Fibroblast of lung (primary cell): ENCODE measurements around the gene ASIC2. TPM values are rescaled to one million over a fixed set of nuclear protein-coding genes. Genes with fewer than 3 reads are reported as not detected.

Source experiments
- DNase-seq, 2 donors: peaks; one replicate each; pipeline versions ENCODE4 v3.0.0 to v3.0.0-alpha.2; 2010; ENCODE audit warnings: low read depth in 2 of 2
- H2AFZ ChIP-seq: 2 replicates; pipeline ENCODE4 v1.5.1; 2012; ENCODE audit warnings: low read length, control low read depth, inconsistent platforms
- H3K27ac ChIP-seq: 2 replicates; pipeline ENCODE4 v1.5.1; 2011; ENCODE audit warnings: low read length, control low read depth; ENCODE audit not compliant: insufficient read depth
- H3K27me3 ChIP-seq: 2 replicates; pipeline ENCODE4 v1.5.1; 2011; ENCODE audit warnings: mild to moderate bottlenecking, low read length; ENCODE audit not compliant: control insufficient read depth, insufficient read depth
- H3K36me3 ChIP-seq: 2 replicates; pipeline ENCODE4 v1.5.1; 2011; ENCODE audit warnings: low read length; ENCODE audit not compliant: control insufficient read depth, insufficient read depth
- H3K4me1 ChIP-seq: 2 replicates; pipeline ENCODE4 v1.5.1; 2011; ENCODE audit warnings: low read length; ENCODE audit not compliant: control insufficient read depth, insufficient read depth; ENCODE audit errors: extremely low read depth
- H3K4me2 ChIP-seq: 2 replicates; pipeline ENCODE4 v1.5.1; 2011; ENCODE audit warnings: low read length, control low read depth; ENCODE audit not compliant: insufficient read depth; ENCODE audit errors: extremely low read depth
- H3K4me3 ChIP-seq, 4 experiments: fragments of 200-600 bp in 1 of 4; sonication (generic) in 1 of 4; replicated peaks in 1 of 4; 2 replicates each; pipeline ENCODE4 v1.5.1; 2011 to 2016; ENCODE audit warnings: low read length in 4 of 4, low read depth in 3 of 4, mild to moderate bottlenecking in 3 of 4, control low read depth in 2 of 4, inconsistent platforms in 1 of 4, mixed read lengths in 1 of 4; ENCODE audit not compliant: insufficient read depth in 1 of 4; ENCODE audit errors: control extremely low read depth in 1 of 4
- H3K79me2 ChIP-seq: 2 replicates; pipeline ENCODE4 v1.5.1; 2012; ENCODE audit warnings: mild to moderate bottlenecking, low read length, inconsistent platforms; ENCODE audit not compliant: control insufficient read depth, insufficient read depth
- H3K9ac ChIP-seq: 2 replicates; pipeline ENCODE4 v1.5.1; 2011; ENCODE audit warnings: mild to moderate bottlenecking, low read length, control low read depth; ENCODE audit not compliant: insufficient read depth
- H3K9me3 ChIP-seq: 2 replicates; pipeline ENCODE4 v1.5.1; 2012; ENCODE audit warnings: low read depth, low read length; ENCODE audit not compliant: control insufficient read depth, insufficient read depth
- H4K20me1 ChIP-seq: 2 replicates; pipeline ENCODE4 v1.5.1; 2011; ENCODE audit warnings: low read length; ENCODE audit not compliant: control insufficient read depth, insufficient read depth; ENCODE audit errors: extremely low read depth
- CTCF ChIP-seq, 2 donors: IDR thresholded peaks in 1 of 2; conservative IDR thresholded peaks in 1 of 2; 1 replicate in 1 of 2; 2 replicates in 1 of 2; pipeline ENCODE4 v1.5.1; 2011 to 2012; ENCODE audit warnings: low read length in 2 of 2, control low read depth in 1 of 2, inconsistent platforms in 1 of 2, low read depth in 1 of 2, mild to moderate bottlenecking in 1 of 2
- EZH2 ChIP-seq: IDR thresholded peaks from 2 replicates; pipeline ENCODE4 v1.5.1; 2012; ENCODE audit warnings: low read length, control low read depth, mild to moderate bottlenecking; ENCODE audit errors: missing control alignments
- polyA plus RNA-seq, 2 donors: library from polyadenylated mRNA; depleted of rRNA in 1 of 2; stranded (reverse) in 1 of 2; unstranded in 1 of 2; fragments of >200 nt; gene quantifications; 2 replicates each; pipeline ENCODE4 v1.2.1, GENCODE V29; 2011 to 2012; ENCODE audit warnings: missing spikeins in 1 of 2
- total RNA-seq: library from RNA; depleted of rRNA; stranded (reverse); fragments of >200 nt; gene quantifications from 2 replicates; pipeline ENCODE4 v1.2.1, GENCODE V29; 2014

The ASIC2 gene
- total and polyA plus RNA-seq, 2 donors (not counting 1 experiment from before 2014, with no cell fraction given): 0.08 to 0.50 TPM

GRCh38 chr17:33049781-33050414 lies 243.2 kb downstream of the ASIC2 start:
- no peaks in the 10 kb centered on the region for H3K36me3 ChIP-seq
- no peaks in the 10 kb centered on the region for H3K9me3 ChIP-seq
- no peak for TF ChIP-seq EZH2
- TF ChIP-seq CTCF (conservative IDR thresholded peaks at IDR 0.05 in 1 of 2, IDR thresholded peaks at IDR 0.05 in 1 of 2; ENCODE audit: low read depth in 1 of 2, low read length in 2 of 2): peak; percentile 98 to 99
- no peaks in the 10 kb centered on the region for H4K20me1 ChIP-seq
- no peaks in the 10 kb centered on the region for H3K27me3 ChIP-seq
- no peak overlapping the region for H3K9ac ChIP-seq
- no peaks in the 10 kb centered on the region for H3K4me1 ChIP-seq
- no peak overlapping the region for H3K27ac ChIP-seq
- no peak overlapping the region for H3K4me3 ChIP-seq
- H3K4me2 ChIP-seq: no peak overlapping the region
- H2AFZ ChIP-seq: no peak overlapping the region
- no peaks in the 10 kb centered on the region for H3K79me2 ChIP-seq
- DNase-seq: peak; percentile 9 to 57

DNA sequence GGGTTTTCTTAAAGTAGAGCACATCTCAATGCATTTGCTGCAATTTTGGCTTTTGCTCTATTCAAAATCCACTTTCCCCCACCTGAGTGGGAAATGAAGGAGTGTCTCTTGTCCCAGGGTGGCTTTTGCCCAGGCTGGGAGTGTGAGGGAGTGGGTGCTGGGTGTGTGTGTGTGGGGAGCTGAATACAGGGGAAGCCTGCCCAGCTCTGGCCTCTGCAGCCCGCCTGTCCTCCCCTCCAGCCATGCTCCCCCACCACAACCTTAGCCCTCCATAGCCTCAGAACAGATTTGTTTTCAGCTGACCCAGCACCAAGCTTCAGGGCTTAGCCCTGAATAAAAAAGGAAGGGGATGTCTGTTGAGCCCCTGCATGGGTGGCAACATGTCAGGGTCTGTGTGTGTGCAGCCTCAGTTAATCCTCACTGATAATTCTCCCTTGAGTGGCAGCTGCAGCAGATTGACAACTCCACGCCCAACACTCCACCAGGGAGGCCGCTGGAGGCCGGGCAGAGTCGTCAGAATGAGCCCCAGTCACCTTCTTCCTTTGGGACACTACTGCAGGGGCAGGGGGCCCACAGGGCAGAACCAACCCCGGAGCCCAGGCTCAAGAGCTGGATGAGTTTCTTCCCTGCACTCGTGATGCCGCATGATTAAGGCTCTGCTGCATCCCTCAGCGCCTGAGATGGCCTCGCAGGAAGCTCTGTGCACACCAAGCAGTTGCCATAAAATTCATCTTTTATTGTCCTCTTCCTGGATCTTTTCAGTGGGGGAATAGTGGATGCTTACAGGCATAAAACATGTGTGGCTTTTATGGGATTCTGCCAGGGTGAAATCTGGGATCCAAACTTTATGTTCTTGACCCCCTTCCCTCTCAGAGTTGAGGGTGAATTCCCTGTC lies 246.5 kb downstream of the ASIC2 start:
- TF ChIP-seq EZH2 (no peak), CTCF (conservative IDR thresholded peaks at IDR 0.05 in 1 of 2, IDR thresholded peaks at IDR 0.05 in 1 of 2; ENCODE audit: low read depth in 1 of 2, low read length in 2 of 2) (no peak)
- Histone ChIP-seq H3K27me3 (peaks cover 2% of the 10 kb centered on the region), H3K27ac (no peak overlapping the region), H3K4me1 (no peaks in the 10 kb centered on the region), H3K79me2 (no peaks in the 10 kb centered on the region), H4K20me1 (no peaks in the 10 kb centered on the region), H2AFZ (no peak overlapping the region), H3K4me3 (no peak overlapping the region), H3K9me3 (no peaks in the 10 kb centered on the region), H3K9ac (no peak overlapping the region), H3K4me2 (no peak overlapping the region), H3K36me3 (no peaks in the 10 kb centered on the region)
- no peak for DNase-seq

DNA sequence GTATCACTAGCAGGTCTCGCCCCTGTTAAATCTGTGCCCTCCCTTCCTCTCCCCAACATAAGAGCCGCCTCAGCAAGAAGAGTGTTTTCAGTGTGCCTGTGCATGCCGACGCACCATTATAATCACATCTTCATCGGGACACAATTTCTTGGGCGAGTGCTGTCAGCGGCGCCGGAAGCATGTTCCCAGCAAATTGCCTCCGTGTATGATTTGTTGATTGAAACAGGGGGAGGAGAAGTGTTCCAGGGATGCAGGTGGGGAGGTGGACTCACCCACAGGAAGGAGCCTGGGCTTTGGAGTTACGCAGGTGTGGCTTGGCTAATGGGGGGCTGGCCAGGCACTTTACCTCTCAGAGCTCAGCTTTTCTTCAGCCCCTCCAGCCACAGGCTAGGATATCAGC lies 247.9 kb downstream of the ASIC2 start:
- no peaks in the 10 kb centered on the region for H3K36me3 ChIP-seq
- no peaks in the 10 kb centered on the region for H3K4me1 ChIP-seq
- no peak overlapping the region for H2AFZ ChIP-seq
- no peak overlapping the region for H3K27ac ChIP-seq
- H3K4me3 ChIP-seq: no peak overlapping the region
- H3K9me3 ChIP-seq: no peaks in the 10 kb centered on the region
- no peak for TF ChIP-seq CTCF (conservative IDR thresholded peaks at IDR 0.05 in 1 of 2, IDR thresholded peaks at IDR 0.05 in 1 of 2; ENCODE audit: low read depth in 1 of 2, low read length in 2 of 2)
- no peak for TF ChIP-seq EZH2
- H4K20me1 ChIP-seq: no peaks in the 10 kb centered on the region
- no peak for DNase-seq
- H3K79me2 ChIP-seq: no peaks in the 10 kb centered on the region
- H3K27me3 ChIP-seq: peaks cover 2% of the 10 kb centered on the region
- H3K9ac ChIP-seq: no peak overlapping the region
- no peak overlapping the region for H3K4me2 ChIP-seq
